CD4-positive, alpha-beta T cell treated with Interleukin-10 for 1 hour (primary cell): Measurements from ENCODE around the gene FAM9B.
"Not testable (repeated sequence)": the region's sequence is repeated elsewhere in the genome, so short reads cannot be mapped to it uniquely, and the experiment has no call there.

ENCODE experiments used
- DNase-seq: peaks from one replicate; pipeline ENCODE4 v3.0.0-alpha.2; 2020

Gene FAM9B

DNA sequence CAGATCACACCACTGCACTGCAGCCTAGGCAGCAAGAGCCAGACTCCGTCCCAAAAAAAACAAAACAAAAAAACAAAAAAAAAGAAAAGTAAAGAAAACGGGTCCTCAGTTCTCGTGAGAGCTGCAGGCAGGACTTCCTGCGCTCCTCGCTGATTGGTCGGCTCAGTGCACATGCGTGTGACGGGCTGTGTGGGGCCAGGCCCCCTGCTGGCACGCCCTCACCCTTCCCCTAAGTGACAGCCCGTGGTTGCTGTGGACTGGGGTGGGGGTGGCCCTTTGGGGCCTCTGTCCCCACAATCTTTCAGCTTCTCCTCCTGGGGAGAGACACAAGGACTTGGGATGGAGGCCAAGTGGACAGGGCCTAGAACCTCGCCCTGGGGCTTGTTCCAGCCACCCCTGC lies at the start of gene FAM9B:
Gene FAM9B (minus strand): TSS at position 139 of the 400 bp plus-strand sequence. CDS start 1,141 bp downstream, outside the sequence.
- no peak for DNase-seq

DNA sequence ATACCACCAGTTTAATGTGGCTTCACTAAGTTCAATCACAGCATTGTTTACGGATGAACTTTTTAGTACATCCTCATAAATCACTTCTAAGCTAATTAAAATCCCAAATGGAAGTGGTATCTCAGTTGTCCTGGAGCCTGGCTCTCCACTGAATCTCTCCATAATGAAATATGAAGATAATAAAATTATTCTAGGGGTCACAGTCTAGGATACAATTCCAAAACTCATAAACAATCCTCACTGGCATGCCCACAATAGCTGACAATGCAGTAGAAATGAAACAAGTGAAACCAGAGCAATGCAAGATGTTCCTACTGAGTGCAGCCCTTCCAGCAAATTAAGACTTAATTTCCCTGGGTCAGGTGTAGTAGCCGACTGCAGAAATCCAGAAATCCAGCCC lies 47.3 kb upstream of the FAM9B start:
- no peak for DNase-seq

DNA sequence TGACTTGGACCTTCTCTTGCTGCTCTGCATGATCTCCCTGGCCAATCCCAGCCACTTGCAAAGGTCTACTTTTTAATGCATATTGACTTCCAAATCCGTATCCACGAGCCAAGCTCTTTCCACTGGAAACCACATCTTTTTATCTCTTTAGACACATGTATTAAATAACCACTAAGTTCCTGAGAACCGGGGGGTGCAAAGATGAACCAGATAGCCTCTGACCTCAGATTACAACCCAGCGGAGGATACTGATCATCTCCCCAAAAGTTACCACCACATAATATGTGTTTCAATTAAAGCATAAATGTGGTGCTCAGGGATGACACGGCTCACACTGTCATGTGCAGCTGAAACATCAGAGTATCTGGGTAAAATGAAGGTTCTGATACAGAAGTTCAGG lies 40.4 kb upstream of the FAM9B start:
- DNase-seq, result no peak

DNA sequence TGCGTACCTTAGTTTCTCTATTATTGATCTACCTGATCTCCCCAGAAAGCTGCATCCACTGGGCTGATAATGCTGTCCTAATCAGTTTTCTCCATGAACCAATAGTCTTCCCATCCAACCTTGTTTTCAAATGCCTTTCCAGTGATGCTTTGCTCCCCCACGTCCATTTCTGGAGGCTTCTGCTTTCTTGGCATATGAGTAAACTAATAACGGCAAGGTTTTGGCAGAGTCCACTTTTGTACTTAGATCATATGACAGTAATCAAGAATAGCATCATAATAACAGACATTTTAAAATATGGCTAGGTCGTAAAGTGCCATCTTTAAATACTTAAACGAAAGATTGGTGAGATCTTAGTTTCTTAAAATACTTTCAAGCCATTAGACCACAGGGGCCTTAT lies 38.4 kb upstream of the FAM9B start:
- DNase-seq, result no peak

DNA sequence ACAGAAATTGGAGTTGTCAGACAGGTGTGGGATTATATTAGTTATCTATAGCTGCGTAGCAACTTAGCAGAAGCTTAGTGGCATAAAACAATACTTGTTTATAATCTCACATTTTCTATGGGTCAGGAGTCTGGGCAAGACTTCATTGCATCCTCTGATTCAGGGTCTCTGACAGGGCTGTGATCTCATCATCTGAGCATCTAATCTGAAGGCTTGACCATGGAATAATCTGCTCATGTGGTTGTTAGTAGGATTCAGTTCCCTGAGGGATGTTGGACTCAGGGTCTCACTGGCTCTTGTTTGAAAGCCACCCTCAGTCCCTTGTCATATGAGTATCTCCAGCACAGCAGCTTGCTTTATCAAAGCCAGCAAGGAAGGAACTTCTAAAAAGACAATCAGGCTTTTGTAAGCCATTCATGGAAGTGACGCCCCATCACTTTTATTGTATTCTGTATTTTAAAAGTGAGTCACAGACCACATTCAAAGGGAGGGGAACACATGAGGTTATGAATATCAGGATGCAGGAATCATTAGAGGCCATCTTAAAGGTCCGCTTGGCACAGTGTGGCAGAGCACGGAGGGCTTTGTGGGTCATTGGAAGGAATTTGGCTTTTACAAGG lies 37.2 kb upstream of the FAM9B start:
- DNase-seq, result no peak

DNA sequence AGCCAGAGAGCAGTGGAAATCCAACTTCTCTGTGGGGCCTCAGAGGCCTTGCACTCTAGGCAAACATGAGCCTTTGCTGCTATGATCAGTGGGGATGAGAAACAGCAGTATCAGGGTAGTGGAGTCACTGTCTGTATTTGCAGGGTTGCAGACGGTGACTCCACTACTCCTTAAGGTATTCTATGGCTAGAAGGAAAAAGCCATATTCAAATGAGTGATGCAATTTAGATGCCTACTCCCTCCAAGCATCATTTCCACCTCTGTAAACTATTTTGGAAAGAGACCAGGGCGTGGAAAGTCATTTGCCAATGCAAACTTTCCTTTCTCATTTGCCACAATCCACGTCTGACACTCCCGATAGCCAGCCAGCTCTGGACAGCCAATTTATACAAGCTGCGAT lies 35.6 kb upstream of the FAM9B start:
- no peak for DNase-seq

DNA sequence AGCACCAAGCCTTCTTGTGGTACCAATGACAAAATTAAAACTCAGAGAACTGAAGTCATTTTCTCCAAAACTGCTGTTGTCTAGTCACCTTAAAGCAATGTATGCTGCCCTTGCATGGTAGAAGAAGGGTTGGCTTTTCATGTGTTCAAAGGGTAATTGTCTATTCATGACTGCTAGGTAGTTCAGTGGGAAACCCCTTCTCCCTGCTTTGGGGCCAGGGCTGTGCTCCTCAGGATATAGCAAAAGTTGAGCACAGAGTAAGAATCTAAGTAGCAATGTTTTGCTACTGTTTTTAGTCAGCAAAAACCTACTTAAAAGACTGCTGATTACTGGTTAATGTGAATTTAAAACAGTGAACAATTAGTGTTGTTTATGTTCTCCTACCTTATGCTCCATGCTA lies 30.8 kb upstream of the FAM9B start:
- no peak for DNase-seq

DNA sequence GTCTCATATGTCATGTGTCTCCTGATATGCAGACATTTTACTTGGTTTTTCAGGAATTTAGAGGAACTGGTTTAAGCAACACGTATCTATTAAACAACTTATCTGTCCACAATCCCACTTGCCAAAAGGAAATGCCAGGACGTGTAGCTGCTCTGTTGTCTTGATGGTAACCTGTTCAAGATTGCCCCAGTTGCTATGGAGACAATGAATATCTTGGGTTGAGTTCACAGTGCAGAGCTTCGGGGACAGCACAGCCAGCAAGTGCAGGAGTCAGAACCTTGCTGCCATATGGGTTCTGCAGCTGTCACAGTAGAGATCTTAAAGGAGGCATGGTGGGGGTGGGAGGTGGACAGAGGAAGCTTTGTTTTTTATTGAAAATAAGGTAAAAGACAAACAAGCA lies 28.7 kb upstream of the FAM9B start:
- no peak for DNase-seq

DNA sequence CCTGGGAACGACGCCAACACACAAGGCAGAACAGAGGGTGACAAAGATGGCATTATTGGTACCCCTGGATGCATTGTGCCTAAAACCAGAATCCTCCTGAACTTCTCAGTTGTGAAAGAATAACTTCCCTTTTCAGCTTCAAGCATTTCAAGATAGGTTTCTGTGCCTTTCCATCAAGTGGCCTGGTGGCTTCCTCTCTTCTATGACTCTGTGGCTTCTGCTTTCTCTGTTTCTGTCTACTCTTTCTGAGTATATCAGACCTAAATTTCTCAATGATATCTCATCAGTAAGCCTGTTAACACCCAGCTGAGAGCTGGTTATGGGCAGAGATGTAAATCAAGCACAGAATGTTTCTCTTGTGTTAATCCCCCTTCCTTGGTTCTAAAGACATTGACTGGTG lies 21.4 kb upstream of the FAM9B start:
- DNase-seq, result no peak

DNA sequence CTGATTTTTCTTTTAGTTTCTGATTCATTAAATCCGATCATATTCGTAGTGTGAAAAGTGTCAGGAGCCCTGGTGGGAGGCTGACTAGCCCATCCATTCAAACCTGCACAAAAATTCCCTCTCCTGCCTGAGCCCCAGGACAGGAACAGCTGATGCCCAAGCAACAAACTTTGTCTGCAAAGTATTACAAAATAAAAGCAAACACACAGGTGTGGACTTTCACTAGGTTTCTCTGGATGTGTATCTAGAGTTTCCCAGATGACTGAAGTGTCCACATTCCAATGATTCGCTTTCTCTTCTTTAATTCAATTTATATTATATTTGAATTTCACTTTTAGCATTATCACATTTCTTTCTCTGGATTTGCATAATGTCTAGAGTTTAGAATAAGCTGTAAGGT lies 18.2 kb upstream of the FAM9B start:
- DNase-seq, result no peak

DNA sequence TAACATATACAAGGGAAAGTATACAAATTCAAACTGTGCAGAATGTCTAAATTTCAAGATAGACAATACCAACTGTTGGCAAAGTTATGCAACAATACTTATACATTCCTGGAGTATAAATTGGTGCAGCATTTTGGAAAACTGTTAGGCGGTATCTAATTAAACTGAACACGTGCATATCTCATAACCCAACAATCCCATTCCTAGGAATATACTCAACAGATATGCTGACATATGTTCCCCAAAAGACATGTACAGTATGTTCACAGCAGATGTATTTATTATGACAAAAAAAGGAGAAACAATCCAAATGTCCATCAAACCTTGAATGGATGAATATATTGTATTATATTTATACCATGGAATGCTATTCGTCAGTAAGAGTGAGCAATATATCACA lies 16.4 kb upstream of the FAM9B start:
- DNase-seq, result no peak

DNA sequence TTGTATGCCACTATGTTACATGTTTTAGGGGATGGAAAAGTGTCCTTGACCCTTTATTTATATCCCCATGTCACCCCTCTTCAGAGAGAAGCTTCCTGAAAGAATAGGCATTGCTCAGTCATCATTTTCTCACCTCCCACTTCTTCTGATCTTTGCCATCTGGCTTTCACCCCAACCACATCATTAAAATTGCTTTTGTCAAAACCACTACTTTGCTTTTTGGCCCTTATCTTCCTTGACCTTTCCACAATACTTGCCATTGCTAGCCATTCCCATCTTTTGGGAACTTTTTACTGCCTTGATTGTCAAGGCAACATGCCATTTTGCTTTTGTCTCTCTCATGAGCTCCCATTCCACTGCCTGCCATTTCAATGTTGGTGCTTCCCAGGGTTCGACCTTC lies 14.9 kb upstream of the FAM9B start:
- no peak for DNase-seq

DNA sequence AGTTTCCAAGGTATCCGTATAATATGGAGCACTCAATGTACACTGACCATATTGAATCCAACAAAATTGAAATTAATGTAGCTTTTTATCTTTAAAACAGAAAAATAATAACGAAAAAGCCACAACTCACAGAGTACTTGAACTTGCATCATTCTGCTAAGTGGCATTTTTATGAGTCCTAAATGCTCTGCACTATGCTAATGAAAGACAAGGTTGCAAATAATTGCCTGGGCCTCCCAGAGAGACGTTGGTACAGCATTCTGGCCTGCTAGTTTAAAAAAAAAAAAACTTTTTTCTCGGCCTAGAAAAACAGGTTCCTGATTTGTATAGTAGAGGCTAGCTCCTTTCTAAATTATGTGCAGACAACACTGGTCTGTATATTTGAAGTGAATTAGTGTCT lies 4.3 kb upstream of the FAM9B start:
- DNase-seq, result no peak

DNA sequence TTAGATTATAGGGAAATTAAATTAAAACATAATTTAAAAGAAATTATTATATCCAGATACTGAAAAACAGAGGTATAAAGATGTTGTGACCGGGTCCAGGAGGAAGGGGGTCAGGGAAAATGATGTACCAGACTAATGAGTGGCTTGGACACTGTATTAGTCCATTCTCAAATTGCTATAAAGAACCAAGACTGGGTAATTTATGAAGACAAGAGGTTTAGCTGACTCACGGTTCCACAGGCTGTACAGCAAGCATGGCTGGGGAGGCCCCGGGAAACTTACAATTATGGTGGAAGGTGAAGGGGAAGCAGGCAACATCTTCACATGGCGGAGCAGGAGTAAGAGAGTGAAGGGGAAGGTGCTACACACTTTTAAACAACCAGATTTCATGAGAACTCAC lies 3.4 kb upstream of the FAM9B start:
- DNase-seq, result no peak

DNA sequence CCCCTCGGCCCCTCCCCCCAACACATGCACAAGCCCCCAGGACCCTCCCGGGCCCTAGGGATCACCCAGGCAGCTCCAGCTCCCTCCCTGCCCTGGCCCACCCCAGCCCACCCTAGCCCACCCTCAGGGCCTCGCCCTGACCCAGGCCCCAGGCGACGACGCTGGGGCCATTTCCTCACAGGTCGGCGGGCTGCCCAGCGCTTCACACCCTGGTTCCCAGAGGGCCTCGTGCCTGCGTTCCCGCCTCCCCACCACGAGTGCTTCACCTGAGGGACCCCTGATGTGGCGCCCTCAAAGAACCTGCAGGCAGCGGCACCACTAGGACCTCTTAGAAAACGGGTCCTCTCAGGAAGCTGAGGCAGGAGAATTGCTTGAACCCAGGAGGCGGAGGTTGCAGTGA lies 341 bp downstream of the FAM9B start:
- no peak for DNase-seq

DNA sequence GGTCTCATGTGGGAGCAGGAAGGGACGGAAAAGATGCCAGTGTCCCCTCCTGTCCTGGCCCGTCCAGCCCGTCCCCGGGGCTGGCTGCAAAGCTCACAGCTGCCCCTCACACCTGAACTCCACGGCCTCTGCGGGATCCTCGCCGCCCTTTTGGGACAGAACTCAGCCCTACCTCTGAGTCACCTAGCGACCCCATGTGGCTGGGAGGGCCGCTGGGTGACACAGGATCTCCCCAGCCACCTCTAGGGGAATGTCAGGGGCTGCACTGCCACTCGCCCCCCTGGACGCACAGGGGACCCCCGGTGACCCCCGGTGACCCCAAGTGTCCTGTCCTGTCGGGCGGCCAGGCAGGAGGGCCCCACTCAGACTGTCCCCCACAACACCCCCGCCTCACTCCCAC lies 748 bp downstream of the FAM9B start:
- no peak for DNase-seq

DNA sequence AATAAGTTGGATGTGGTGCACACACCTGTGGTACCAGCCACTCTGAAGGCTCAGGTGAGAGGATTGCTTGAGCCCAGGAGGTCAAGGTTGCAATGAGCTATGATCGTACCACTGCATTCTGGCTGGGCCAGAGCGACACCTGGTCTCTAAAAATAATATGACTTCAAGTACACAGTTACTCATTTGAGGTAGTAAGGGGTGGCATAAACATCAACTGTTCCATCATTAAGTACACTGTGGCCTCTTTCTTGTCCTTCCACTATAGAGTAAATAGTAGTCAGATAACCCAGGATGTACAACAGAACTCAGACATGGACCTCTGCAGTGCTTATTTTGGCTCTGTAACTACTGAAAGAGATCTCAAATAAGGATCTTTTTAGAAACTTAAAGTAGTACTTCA lies 10.6 kb downstream of the FAM9B start:
- DNase-seq, result no peak

DNA sequence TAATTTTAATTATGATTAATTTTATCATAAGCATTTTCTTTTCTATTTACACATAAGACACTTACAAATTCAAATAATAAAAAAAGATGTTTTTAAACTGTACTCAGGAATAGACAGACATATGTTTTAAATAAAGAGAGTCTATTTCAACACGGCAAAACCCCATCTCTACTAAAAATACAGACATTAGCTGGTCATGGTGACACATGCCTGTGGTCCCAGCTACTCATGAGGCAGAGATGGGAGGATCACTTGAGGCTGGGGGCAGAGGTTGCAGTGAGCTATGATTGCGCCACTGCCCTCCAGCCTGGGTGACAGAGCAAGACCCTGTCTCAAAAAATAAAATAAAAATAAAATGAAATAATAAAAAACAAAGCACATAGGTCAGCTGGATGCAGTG lies 14.8 kb downstream of the FAM9B start:
- no peak for DNase-seq

DNA sequence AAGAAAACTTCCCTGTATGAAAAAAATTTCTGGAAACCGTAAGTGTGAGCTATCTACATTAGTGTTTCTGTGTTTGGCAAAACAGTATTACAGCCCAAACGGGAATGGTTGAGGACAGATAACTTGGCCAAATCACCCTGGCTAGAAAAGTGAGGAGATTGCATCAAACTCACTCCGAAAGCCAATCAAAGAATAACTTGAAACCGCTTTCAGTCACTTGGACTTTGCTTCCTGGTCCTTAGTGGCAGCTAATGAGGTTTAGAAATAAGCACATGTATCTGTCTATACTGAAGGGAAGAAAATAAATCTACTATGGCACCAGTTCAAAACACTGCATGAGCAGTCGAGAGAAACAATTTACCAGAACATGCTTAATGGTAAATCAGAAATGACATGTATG lies 15.6 kb downstream of the FAM9B start:
- DNase-seq, result not testable (repeated sequence)

DNA sequence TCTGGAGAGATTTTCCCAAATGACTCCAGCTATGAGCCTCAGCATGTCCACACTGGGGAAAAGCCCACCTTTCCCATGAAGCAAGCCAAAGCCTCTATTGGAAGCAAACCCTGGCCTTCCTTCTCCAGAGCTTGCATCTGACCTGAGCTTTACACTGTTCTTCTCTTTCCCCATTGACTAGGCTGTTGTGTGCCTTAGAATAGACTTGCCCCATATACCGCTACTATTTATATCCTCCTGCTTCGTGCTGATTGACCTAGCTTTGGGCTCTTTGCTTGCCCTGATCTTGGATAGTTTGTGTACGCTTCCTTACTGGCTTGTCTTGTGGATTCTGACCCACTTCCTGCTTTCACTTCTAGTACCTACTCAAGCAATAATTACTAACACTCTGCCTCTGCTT lies 30.9 kb downstream of the FAM9B start:
- DNase-seq, result no peak

DNA sequence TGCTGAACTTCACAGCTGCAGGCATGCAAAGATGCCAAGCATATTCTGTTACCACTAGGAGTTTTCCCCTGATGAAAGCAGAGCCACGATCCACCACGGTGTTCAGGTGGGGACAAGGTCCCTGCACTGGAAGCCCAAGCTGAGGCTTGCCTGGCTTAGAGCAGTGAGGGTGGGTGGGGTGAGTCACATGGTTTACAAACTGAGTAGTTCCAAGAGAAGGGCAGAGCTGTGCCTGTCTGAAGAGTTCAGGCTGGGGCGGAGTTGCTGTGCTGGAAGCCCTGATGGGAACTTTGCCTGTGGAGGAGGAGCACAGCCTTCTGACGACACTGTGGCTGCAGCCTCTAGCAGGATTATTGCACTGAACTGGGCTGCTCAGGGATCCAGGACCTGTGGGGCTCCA lies 45.5 kb downstream of the FAM9B start:
- no peak for DNase-seq

DNA sequence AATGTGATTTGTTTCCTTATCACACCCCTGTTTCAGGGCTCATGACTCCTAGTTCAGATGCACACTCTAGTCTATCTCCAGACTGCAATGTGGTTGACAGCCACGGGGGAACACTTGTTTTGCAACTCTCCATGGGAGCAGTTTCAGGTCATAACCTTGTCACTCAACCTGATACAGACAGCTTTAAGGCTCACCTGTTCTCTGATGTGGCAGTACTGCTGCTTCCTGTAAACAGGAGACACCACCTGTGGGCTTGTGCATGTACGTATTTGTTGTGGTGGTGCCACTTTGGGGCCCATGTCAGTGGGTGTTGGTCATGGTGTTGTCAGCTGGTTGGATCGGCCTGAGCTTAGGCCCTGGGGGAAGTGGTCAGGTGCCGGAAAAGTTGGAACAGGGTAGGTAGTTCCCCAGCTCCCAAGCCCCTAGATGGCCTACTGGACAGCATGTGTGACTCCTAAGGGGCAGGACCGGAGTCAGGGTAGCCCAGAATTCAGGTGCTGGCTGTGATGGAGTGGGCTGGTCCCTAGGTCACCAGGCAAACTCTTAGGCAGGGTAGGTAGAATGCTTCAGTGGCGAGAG lies 46.2 kb downstream of the FAM9B start:
- peak; percentile 60 for DNase-seq

DNA sequence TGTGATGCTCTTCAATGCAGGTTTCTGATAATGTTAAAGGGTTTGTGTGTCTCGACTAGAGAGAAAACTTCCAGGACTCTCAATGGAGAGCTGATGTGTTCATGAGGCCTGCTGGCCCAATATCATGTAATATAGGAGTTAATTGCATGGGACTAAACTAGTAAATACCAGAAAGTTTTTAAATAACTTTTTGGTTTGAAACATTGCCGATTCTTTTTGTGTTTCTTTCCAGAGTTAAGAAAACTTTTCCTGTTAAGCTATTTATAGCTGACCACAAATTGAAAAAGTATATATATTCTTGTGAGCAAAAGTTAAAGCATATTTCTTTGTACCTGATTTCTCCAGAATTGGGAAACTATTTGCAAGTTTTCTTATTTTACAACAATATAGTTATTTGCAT lies 49.7 kb downstream of the FAM9B start:
- DNase-seq, result no peak

DNA sequence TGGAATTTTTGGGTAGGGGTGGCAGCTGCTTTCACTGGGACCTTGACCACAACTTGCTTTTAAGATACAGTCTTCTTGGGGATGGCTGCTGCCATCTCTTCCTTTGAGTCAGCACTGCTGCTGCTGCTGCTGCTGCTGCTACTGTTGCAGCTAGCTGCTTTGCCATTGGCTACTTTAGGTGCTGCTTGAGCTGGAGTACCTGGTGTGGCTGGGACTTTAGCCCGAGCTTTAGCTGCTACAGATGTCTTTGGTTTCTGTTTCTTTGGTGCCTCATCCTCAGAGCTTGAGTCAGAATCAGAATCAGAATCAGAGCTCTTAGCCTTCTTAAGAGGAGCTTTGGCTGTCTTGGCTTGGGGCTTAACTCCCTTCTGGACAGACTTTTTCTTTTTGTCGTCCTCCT lies 52.2 kb downstream of the FAM9B start:
- no peak for DNase-seq

DNA sequence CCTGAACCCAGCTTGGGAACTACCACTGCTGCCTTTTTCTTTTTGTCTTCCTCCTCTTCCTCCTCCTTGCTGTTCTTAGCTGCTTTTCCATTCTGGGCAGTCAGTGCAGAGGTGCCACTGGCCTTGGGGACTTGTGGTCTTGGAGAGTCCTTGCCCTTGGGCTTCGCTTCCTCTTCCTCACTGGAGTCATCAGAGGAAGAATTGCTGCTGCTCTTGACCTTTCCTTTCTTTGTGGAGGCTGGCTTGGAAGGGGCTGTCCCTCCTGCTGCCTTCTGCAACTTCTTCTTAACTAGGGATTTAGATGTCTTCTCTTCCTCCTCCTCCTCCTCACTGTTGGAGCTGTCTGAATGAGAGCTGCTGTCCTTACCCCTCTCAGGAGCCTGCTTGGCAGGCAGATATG lies 53.2 kb downstream of the FAM9B start:
- no peak for DNase-seq
